Activated CD4-positive, alpha-beta T cell treated with anti-CD3 and anti-CD28 coated beads for 1 hour (primary cell): ENCODE measurements around the gene ACTRT2.

Source experiments
- DNase-seq: peaks from one replicate; pipeline ENCODE4 v3.0.0-alpha.2; 2020

The ACTRT2 gene

GRCh38 chr1:3033040-3033789 is 11.9 kb downstream of the ACTRT2 start:
- DNase-seq, result peak; percentile 24

DNA sequence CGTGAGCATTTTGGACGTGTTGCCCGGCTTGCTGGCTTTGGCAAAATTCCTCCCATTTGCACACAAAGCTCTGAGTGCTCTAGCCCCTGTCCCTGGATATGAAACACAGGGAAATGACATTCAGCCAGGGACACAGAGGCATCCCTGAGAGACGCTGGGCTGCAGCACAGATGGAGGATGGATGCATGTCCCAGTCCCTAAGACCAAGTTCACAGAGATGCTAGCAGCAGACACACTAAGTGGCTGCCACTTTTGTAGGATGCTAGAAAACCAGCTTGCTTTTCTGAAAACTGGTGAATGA is 12.5 kb downstream of the ACTRT2 start:
- no peak for DNase-seq

DNA sequence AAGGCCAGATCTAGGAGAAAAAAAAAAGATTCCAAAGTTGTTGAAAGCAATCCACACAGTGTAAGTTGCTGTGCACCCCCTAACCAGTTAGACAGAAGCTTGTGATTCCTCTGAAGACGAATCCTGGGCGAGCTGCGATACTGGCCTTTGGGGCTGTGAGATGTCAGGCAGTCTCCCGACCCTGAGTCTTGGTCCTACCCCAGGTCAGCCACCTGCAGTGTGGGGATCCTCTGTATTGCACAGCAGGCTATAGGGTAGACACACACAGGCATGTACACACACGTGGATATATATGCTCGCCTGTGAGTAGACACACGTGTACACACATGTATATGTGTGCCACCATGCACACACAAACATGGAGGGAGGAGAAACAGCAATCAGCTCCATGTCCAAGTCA is 12.9 kb downstream of the ACTRT2 start:
- DNase-seq, result no peak

GRCh38 chr1:3034728-3035562 is 13.7 kb downstream of the ACTRT2 start:
- DNase-seq, result no peak

DNA sequence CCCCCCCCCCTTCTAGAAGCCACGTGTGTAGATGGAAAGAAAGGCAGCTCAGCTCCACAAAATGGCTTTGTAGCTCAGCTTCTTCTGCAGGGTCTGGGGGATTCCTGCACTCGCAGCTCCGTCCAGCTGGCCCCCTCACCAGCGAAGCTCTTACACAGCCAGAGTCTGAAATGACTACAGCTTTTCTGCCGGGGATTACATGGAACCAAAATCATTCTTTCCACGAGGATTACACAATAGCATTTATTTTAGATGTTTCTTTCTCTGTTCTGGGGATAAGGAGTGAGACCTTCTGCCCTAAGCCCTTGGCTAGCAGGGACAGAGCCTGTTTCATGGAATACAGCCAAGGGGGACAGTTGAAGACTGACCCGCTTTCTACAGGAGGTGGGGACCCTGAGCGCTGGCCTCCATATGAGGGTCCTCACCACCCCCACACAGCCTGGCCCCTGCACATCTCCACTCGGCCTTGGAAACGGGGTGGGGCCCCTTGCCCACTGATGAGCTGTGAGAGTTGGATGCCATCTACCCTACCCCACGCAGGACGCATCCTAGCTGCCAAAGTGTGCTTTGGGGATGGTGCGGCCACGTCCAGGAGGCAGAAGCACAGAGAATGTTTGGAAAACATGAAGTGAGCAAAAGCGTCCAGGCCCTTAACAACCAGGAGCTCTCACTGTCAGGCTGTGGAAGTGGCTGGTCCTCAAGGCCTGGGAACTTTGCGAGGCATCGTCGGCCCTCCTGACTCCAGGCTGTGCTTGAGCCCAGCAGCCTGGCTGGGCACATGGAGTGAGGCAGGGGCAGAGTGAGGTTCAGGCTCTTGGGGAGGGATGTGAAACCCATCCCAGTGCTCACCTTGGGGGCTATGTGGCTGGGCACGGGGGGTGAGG is 14.5 kb downstream of the ACTRT2 start:
- DNase-seq, result no peak

- no peak for DNase-seq
Observed at GRCh38 chr1:3036447-3037280, 15.4 kb downstream of the ACTRT2 start.

DNA sequence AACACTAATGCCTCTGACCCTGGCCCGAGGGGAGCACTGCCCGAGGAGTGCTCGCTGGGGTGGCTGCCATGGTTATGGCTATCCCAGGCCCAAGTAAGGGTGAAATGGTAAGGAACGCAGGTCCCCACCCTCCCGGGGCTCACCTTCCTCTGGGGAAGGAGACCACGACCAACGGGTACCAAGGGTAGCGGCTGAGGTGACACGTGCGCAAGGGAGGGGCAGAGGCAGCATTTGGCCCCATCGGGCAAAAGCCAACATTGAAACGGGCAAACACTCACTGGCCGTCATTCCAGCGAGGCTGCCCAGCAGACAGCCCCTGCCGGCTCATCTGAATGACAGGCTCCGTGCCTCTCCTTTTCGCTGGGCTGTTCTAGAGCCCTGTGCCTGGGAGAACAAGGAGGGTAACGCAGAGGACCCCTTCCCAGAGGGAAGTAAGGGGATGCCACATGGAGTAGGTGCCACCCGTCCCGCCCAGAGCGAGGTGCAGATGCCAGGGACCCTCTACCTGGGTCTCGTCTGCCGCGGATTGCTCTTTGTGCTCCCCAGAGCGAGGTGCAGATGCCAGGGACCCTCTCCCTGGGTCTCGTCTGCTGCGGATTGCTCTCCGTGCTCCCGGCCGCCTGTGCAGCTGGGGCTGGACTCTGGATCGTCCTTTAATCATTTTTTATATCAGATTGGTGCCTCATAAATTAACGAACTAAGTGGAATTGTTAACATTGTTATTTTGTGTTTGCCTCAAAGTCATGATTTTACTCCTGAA is 16.2 kb downstream of the ACTRT2 start:
- no peak for DNase-seq

DNA sequence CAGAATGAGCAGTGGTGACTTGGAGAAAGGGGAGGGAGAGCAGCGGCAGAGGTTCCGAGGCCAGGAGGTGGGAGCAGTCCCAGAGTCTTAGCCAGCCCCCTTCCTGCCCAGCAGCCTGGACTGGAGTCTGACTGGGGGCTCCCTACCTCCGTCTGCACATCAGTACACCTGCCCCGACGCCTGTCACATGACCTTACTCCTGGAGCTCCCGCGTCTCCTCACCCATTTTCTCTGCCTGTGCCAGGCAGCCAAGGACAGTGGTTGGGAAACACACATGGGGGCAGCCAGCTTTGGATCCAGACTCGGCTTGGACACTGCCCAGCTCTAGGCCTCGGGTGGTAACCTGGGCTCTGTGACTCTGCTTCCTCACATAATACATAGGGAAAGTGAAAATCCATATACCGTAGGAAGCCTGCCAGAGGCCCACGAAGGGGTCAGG is 16.9 kb downstream of the ACTRT2 start:
- no peak for DNase-seq

- no peak for DNase-seq
Observed at GRCh38 chr1:3038571-3039181, 17.4 kb downstream of the ACTRT2 start.

GRCh38 chr1:3040004-3040403 is 18.7 kb downstream of the ACTRT2 start:
- DNase-seq, result no peak

DNA sequence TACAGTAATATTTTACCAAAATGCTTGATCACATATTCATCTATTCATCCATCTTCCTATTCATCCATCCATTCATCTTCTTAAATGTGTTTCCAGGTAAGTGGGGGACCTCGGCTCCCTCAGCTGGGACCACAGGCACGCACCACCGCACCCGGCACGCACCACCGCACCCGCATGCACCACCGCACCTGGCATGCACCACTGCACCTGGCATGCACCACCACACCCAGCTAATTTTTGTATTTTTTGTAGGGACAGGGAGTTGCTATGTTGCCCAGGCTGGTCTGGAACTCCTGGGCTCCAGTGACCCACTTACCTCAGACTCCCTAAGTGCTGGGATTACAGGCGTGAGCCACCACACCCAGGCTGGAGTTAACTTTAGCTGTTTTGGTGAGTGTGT is 21.2 kb downstream of the ACTRT2 start:
- DNase-seq, result no peak

DNA sequence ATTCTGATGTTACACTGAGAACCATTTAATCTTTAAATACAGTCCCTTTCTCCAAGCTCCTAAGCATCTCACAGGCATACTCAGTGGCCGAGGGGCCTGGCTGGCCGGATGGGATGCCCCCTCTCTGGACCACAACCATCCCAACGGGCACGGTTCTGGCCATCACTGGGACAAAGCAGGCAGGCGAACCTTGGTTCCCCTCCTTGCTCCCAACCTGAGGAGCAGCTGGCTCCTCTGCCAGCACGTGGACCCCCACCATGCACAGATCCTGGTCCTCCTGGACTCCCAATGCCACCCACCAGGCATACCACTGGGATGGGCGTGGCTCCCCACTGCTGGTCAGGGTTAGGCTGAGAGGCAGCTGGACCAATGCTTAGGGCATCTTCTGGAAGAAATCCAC is 27.9 kb downstream of the ACTRT2 start:
- DNase-seq, result no peak

DNA sequence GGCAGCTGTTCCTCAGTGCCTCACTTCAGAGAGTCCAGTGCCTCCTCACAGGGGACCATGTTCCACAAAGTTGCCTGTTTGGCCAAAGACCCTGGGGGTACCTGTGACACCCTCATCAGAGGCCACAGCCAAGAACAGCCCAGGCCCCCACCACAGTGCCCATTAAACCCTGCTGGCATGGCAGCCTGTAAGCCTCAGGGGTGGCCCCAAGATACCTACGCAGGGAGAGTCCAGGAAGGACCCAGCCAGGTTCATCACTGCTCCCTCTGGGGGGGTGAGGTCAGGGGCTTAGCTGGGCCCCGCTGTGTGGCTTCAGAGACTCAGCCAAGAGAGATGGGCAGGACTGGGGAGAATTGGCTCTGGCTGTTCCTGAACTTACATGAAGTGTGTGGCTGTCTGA is 28.6 kb downstream of the ACTRT2 start:
- no peak for DNase-seq

GRCh38 chr1:3050603-3051002 is 29.3 kb downstream of the ACTRT2 start:
- DNase-seq, result no peak

GRCh38 chr1:3051270-3052268 is 30.3 kb downstream of the ACTRT2 start:
- DNase-seq, result no peak

GRCh38 chr1:3052501-3052900 is 31.2 kb downstream of the ACTRT2 start:
- DNase-seq, result no peak

DNA sequence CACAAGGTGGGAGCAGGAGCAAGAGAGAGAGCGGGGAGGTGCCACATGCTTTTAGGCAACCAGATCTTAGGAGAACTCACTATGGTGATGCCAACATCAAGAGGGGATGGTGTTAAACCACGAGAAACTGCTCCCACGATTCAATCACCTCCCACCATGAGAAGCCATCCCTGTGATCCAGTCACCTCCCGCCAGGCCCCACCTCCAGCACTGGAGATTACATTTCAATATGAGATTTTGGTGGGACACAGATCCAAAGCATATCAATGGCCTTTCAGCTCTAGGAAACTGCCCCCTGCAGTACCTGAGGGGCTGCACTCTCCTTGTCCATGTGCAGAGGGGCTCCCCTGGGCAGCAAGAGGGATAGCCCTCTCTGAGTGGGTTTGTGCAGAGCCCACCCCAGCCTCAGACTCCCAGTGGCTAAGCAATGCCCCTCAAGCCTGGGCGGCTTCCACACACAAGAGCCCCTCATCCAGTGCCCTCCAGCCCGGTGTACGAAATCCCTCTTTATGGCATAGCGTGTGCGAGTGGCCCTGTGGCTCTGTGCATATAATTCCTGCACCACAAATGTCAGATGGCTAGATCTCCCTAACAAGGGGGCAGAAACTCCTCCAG is 32.2 kb downstream of the ACTRT2 start:
- DNase-seq, result no peak

- no peak for DNase-seq
Observed at GRCh38 chr1:3053986-3054385, 32.7 kb downstream of the ACTRT2 start.

GRCh38 chr1:3054474-3054873 is 33.2 kb downstream of the ACTRT2 start:
- no peak for DNase-seq

DNA sequence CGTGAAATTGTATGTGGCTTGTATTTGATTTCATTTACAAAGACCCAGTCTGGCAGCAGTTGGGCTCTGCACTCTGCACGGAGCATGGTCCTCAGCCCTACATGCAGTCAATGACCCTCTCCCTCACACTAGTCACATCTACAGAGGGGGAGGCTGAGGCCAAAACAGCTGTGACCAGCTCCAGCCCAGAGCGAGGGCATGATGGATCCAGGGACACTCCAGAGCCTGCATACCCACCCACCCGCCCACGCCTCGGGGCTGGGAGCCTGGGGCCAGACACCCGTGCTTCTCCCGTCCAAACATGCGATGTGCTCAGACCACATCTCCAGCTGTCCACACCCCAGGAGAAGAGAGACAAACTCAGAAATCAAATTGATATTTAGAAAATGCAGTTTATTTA is 33.8 kb downstream of the ACTRT2 start:
- DNase-seq, result no peak
